DOHH2 (cell line): ENCODE measurements around the gene PTPRT.

ENCODE experiments used
- CTCF ChIP-seq: fragments of 200-600 bp; sonication (generic); IDR thresholded peaks from one replicate; pipeline ENCODE4 v1.5.1; 2014; ENCODE audit warnings: antibody characterized with exemption, mild to moderate bottlenecking, low read depth, low read length; ENCODE audit not compliant: poor library complexity, severe bottlenecking
- EZH2phosphoT487 ChIP-seq: fragments of 200-600 bp; sonication (generic); IDR thresholded peaks from 2 replicates; pipeline ENCODE4 v1.6.1; 2017; ENCODE audit warnings: borderline replicate concordance, mild to moderate bottlenecking, antibody characterized with exemption, low read length, moderate library complexity, mixed read lengths

GRCh38 chr20:42567409-42567808 is 622.3 kb downstream of the PTPRT start:
- no peak for TF ChIP-seq CTCF
- TF ChIP-seq EZH2phosphoT487 = no peak
